ENCODE data around the gene CEP170B.
"Not testable (repeated sequence)": the region's sequence is repeated elsewhere in the genome, so short reads cannot be mapped to it uniquely, and the experiment has no call there.

Gene CEP170B

GRCh38 chr14:104892531-104893434 lies 27.7 kb downstream of the CEP170B start:
- DNase-seq, result no peak

GRCh38 chr14:104893435-104894207 lies 28.6 kb downstream of the CEP170B start:
- no peak for DNase-seq

DNA sequence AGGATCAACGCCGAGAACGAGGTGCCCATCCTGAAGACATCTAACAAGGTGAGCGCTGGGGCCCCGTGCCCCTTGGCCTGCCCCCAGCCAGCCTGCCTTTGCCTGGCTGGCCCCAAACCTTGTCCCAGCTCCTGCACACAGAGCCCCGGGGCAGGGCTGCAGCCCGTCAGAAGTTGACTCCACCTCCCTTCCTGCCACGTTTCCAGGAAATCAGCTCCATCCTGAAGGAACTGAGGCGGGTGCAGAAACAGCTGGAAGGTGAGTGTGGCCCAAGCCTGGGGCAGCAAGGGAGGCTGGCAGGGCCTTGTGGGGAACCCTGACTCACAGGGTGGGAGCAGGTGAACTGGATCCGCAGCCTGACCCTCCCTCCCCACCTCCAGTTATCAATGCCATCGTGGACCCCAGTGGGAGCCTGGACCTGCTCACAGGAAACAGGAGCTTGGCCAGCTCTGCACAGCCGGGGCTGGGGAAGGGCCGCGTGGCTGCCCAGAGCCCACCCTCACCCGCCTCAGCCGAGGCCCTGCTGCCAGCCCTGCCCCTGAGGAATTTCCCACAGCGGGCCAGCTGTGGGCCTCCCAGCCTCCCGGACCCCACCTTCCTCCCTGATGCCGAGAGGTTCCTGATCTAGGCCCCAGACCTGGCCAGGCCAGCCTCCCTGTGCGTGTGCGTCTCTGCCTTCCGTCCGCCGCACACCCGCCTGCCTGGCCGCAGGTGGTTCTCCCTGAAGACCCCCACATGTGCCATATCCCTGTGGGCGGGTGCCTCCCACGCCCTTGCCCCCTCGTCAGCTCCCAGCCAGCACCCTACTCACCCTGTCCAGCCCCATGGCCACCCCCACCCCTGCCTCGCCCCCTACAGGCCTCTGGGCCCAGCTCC lies 29.5 kb downstream of the CEP170B start:
- DNase-seq, result no peak

- no peak for DNase-seq
Measured at GRCh38 chr14:104895207-104895785, 30.2 kb downstream of the CEP170B start.

GRCh38 chr14:104895786-104896661 lies 31.0 kb downstream of the CEP170B start:
- peak; percentile 5 for DNase-seq

- DNase-seq, result no peak
Measured at GRCh38 chr14:104897330-104898194, 32.5 kb downstream of the CEP170B start.

DNA sequence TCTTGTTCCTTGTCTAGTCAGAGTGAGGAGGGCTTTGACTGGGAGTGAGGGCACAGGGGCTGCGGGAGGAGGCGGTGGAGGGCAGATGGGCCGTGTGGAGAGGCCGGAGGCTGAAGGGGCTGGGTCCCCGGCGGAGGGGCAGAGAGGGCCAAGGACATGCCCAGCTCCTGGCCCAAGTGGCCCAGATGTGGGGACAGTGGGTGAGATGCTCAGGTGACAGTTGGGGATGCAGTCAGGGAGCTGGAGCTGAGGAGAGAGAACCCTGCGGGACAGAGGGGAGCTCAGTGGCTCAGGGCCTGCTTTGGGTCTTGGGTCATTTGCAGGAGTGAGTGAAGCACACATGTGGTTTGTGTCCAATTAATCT lies 33.1 kb downstream of the CEP170B start:
- no peak for DNase-seq

GRCh38 chr14:104898870-104899510 lies 33.9 kb downstream of the CEP170B start:
- no peak for DNase-seq

DNA sequence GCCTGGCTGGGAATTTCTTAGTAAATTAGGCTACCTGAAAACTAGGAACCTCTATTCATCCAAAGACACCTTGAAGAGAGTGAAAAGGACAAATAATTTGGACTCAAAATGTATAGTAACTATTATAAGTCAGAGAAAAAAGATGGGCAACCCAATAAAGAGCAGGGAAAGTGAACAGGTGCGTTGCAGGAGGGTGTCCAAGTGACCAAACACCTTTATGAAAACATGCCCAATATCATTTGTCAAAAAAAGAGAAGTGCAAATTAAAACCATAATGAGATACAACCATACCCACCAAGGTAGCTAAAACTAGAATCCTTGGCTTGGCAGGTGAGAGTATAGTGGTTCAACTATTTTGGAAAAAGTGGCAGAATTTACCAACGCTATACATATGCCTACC lies 34.7 kb downstream of the CEP170B start:
- no peak for DNase-seq

GRCh38 chr14:104900639-104901512 lies 35.8 kb downstream of the CEP170B start:
- no peak for DNase-seq

GRCh38 chr14:104903990-104904389 lies 38.9 kb downstream of the CEP170B start:
- DNase-seq, result no peak

- not testable (repeated sequence) for DNase-seq
Measured at GRCh38 chr14:104904650-104905578, 39.8 kb downstream of the CEP170B start.

GRCh38 chr14:104905579-104905933 lies 40.5 kb downstream of the CEP170B start:
- DNase-seq, result not testable (repeated sequence)

GRCh38 chr14:104908303-104908702 lies 43.2 kb downstream of the CEP170B start:
- DNase-seq, result no peak

DNA sequence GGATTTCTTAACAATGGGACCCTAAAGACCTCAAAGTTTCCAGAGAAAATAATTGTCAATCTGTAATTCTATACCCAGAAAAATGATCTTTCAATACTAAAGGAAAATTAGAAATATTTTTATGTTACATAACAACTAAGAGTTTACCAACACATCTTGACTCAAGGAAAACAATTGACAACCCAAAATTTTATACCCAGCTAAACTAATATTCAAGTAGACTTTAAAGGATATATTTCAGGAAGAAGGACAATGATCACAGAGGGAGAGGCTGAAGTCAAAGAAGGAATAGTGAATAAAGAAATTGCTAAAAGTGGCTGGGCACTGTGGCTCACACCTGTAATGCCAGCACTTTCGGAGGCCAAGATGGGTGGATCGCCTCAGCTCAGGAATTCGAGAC lies 47.0 kb downstream of the CEP170B start:
- no peak for DNase-seq

GRCh38 chr14:104913435-104913834 lies 48.4 kb downstream of the CEP170B start:
- DNase-seq, result no peak

GRCh38 chr14:104917116-104917515 lies 52.0 kb downstream of the CEP170B start:
- no peak for DNase-seq

- no peak for DNase-seq
Measured at GRCh38 chr14:104917993-104918392, 52.9 kb downstream of the CEP170B start.
